ENCODE data around the gene FBXW9. TPM values are rescaled to one million over a fixed set of nuclear protein-coding genes. Genes with fewer than 3 reads are reported as not detected.

The FBXW9 gene
- total and polyA plus RNA-seq, 2 of the 8 experiments (the other 6 are each of a cell fraction or from before 2014, with no cell fraction given), result 10.8 to 30.1 TPM

DNA sequence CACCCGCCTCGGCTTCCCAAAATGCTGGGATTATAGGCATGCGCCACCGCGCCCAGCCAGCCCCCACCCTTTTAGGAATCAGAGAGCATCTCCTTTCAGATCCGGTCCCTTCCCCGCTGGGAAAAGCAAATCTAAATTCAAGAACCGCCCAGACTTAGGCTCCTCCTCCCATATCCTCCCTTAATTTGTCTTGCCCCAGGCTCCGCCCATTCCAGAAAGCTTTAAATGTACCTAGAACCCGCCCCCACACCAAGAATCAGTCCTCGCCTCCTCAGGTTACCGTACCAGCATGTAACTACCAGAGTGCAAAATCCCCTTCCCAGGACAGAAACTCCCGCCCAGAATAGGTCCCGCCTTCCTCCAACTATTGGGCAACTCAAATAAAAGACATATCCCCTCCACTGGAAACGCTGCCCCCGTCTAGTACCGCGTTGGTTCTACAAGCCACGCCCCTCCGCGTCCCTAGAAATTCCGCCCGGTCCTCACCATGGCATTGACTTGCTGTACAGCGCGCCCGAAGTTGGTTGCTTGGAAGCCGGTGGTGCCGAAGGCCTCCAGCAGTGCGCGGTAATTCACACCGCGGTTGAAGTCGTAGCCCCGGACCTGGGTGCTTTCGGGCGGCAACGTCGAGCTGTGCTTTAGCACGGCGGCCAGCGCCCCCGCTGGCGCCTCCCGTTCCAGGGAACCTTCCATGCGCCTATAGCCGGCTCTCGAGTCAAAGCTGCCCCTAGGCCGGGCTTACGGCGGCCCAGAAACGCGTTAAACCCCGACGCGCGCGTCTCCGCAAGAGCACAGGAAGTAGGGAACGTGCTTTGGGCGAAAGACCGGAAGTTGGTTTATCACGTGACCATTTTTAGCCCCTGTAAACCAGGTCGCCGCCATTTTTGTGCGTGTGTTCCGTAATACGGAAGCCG, 15.1 kb downstream of the FBXW9 start, which contains the start of gene DHPS:
TSS of gene DHPS (minus strand) at position 807 of the 914 bp plus-strand sequence. CDS start at position 693, 114 bp downstream.
- Histone ChIP-seq H4K5ac (ENCODE audit: insufficient read length, low read depth, low read length) (peak within 1 kb of the TSS; percentile 49), H2BK12ac (ENCODE audit: low read depth, low read length) (0 out of 2 replicates have a peak within 1 kb of the TSS, but pooled peaks have one; percentile 55), H2BK20ac (ENCODE audit: low read length) (no peak within 1 kb of the TSS), H3K23ac (ENCODE audit: insufficient read length) (no peak within 1 kb of the TSS), H3K27ac (ENCODE audit: low read depth, low read length) (peak within 1 kb of the TSS; percentile 98), H3K36me3 (ENCODE audit: control insufficient read depth in 2 of 4, insufficient read depth in 4 of 4, low read length in 3 of 4) (peaks cover 23 to 27% (median 25%) of the 10 kb centered on the region in 4 experiments), H4K8ac (ENCODE audit: extremely low read depth, insufficient read depth, low read length) (peak within 1 kb of the TSS; percentile 98; the same call in 1 of the 2 replicates), H3K9ac (replicated peaks in 1 of 4; ENCODE audit: extremely low read depth in 1 of 4, low read depth in 3 of 4, low read length in 3 of 4) (peak within 1 kb of the TSS; percentile 93 to 99 (median 95)), H3K27me3 (replicated peaks in 1 of 4; ENCODE audit: control insufficient read depth in 3 of 4, extremely low read depth in 1 of 4, insufficient read depth in 3 of 4, low read length in 3 of 4) (no peaks in the 10 kb centered on the region), H2BK15ac (ENCODE audit: low read length) (no peak within 1 kb of the TSS), H3K4me2 (ENCODE audit: insufficient read depth in 1 of 2, low read depth in 2 of 2, low read length in 2 of 2) (peak within 1 kb of the TSS; percentile 43 to 65), H3K9me3 (ENCODE audit: insufficient read depth in 2 of 2, low read depth in 1 of 2, low read length in 1 of 2) (no peaks in the 10 kb centered on the region; a peak in 1 of 4 replicates), H4K20me1 (replicated peaks in 1 of 2; ENCODE audit: control insufficient read depth in 1 of 2, insufficient read depth in 2 of 2, low read length in 2 of 2) (peaks cover 0 to 6% of the 10 kb centered on the region in 2 experiments), H3K4me1 (replicated peaks in 1 of 4; ENCODE audit: control insufficient read depth in 3 of 4, insufficient read depth in 4 of 4, low read length in 3 of 4) (peaks cover 0 to 3% (median 0%) of the 10 kb centered on the region in 4 experiments; a peak in 2 of 7 replicates), H4K91ac (replicated peaks; ENCODE audit: insufficient read length, low read length) (peak within 1 kb of the TSS; percentile 85), H2AFZ (ENCODE audit: low read length) (0 out of 2 replicates have a peak within 1 kb of the TSS, but pooled peaks have one; percentile 21), H3K4me3 (ENCODE audit: extremely low read depth in 1 of 4, insufficient read depth in 2 of 4, low read depth in 3 of 4, low read length in 4 of 4) (peak within 1 kb of the TSS; percentile 81 to 99 (median 90)), H3K56ac (replicated peaks; ENCODE audit: insufficient read length, low read depth, low read length) (peak within 1 kb of the TSS; percentile 94), H3K79me2 (ENCODE audit: control insufficient read depth in 1 of 2, insufficient read depth in 2 of 2, low read length in 2 of 2) (peaks cover 0 to 11% of the 10 kb centered on the region in 2 experiments; a peak in 2 of 4 replicates), H3K4ac (replicated peaks; ENCODE audit: insufficient read length, low read depth, low read length) (peak within 1 kb of the TSS; percentile 63), H3K79me1 (ENCODE audit: low read depth, low read length) (peaks cover 6% of the 10 kb centered on the region; the same call in 1 of the 2 replicates), H3K14ac (ENCODE audit: insufficient read length) (no peak within 1 kb of the TSS), H2BK5ac (ENCODE audit: low read depth, low read length) (peak within 1 kb of the TSS; percentile 98), H2BK120ac (replicated peaks; ENCODE audit: low read depth, low read length) (no peak within 1 kb of the TSS), H3K18ac (ENCODE audit: extremely low read depth, low read length) (peak within 1 kb of the TSS; percentile 64), H2AK5ac (ENCODE audit: low read depth, low read length) (no peak within 1 kb of the TSS), H3K23me2 (ENCODE audit: low read depth, low read length) (no peaks in the 10 kb centered on the region)
- 0% methylated on average over 68 of the region's 68 CpGs; no CpG with 5 or more reads in 1 of the 2 experiments for WGBS, 2 experiments (ENCODE audit: extremely low coverage in 1 of 2, insufficient coverage in 1 of 2, insufficient read length in 1 of 2, insufficient replicate concordance in 2 of 2, low coverage in 1 of 2, low lambda C conversion rate in 2 of 2, missing lambda C conversion rate in 1 of 2)
- DNase-seq (ENCODE audit: low read depth in 1 of 2, low spot score in 2 of 2) (peak; percentile 85 to 96), FAIRE-seq (peak; percentile 93)
- CTCF ChIA-PET (ENCODE audit: partially characterized antibody), result interaction anchor here (0.6 to 1.2 kb wide), 2 partner anchors 103 to 115 kb away, joined by 3 to 4 read pairs; no protein-coding TSS in a partner anchor
- POLR2A ChIA-PET (ENCODE audit: partially characterized antibody), result interaction anchor here (0.7 to 6.4 kb wide), 34 partner anchors 9 to 1792 kb away, joined by 3 to 93 read pairs (median 4); partner anchors contain the start of genes BEST2, FBXW9, GET3 and MAN2B1
- no peak for TF ChIP-seq SP2 (IDR thresholded peaks at IDR 0.05; ENCODE audit: low read length)

All from H1 (cell line).